Measurements from ENCODE around the gene SCART1. TPM values are rescaled to one million over a fixed set of nuclear protein-coding genes. Genes with fewer than 3 reads are reported as not detected.
"Not testable (repeated sequence)": the region's sequence is repeated elsewhere in the genome, so short reads cannot be mapped to it uniquely, and the experiment has no call there.

SCART1 gene
- polyA plus RNA-seq (ENCODE audit: low read depth in 6 of 6), result under 1 TPM in 1 of 6 donors, not detected in 5; 0.08 TPM

- no peak for ATAC-seq (ENCODE audit: low read depth in 2 of 2)
- DNase-seq, result no peak
- H3K36me3 Mint-ChIP-seq, result peaks cover 5 to 10% of the 10 kb centered on the region in 2 donors
- H3K4me1 Mint-ChIP-seq, result no peaks in the 10 kb centered on the region
- no peak within 1 kb of the TSS for H3K4me3 Mint-ChIP-seq
- peaks cover 0 to 7% (median 0%) of the 10 kb centered on the region in 3 donors for H3K27me3 Mint-ChIP-seq
- H3K27ac Mint-ChIP-seq, result peak within 1 kb of the TSS in 1 of 6 donors; percentile 74
- peaks cover 2 to 17% (median 7%) of the 10 kb centered on the region in 7 donors for H3K9me3 Mint-ChIP-seq
Observed at GRCh38 chr10:133453516-133454203, at the start of gene SCART1. Gene SCART1 (plus strand): TSS chr10:133453945. CDS start chr10:133453998, 53 bp downstream.

- Mint-ChIP-seq H3K27me3 (no peaks in the 10 kb centered on the region), H3K36me3 (peaks cover 35 to 53% of the 10 kb centered on the region in 2 donors), H3K9me3 (peaks cover 0 to 2% (median 0%) of the 10 kb centered on the region in 7 donors), H3K4me3 (peak overlapping the region in 1 of 8 donors; percentile 16), H3K27ac (peak overlapping the region in 3 of 6 donors; percentile 2 to 8 (median 5)), H3K4me1 (peaks cover 41 to 48% (median 43%) of the 10 kb centered on the region in 3 donors)
- DNase-seq (no peak), ATAC-seq (ENCODE audit: low read depth in 2 of 2) (no peak)
Observed at GRCh38 chr10:133405272-133405671, 48.5 kb upstream of the SCART1 start.

GRCh38 chr10:133405844-133406527 lies 47.8 kb upstream of the SCART1 start:
- H3K27ac Mint-ChIP-seq, result peak overlapping the region in 1 of 6 donors; percentile 8
- ATAC-seq (ENCODE audit: low read depth in 2 of 2) (no peak), DNase-seq (no peak)
- H3K4me3 Mint-ChIP-seq, result peak overlapping the region in 5 of 8 donors; percentile 16 to 71 (median 41)
- peaks cover 35 to 46% (median 36%) of the 10 kb centered on the region in 3 donors for H3K4me1 Mint-ChIP-seq
- H3K36me3 Mint-ChIP-seq, result peaks cover 40 to 60% of the 10 kb centered on the region in 2 donors
- H3K27me3 Mint-ChIP-seq, result no peaks in the 10 kb centered on the region
- peaks cover 0 to 4% (median 3%) of the 10 kb centered on the region in 7 donors for H3K9me3 Mint-ChIP-seq

- H3K27me3 Mint-ChIP-seq, result no peaks in the 10 kb centered on the region
- no peak for DNase-seq
- H3K27ac Mint-ChIP-seq, result peak overlapping the region in 2 of 6 donors; percentile 16 to 89
- no peak for ATAC-seq (ENCODE audit: low read depth in 2 of 2)
- H3K4me1 Mint-ChIP-seq, result peaks cover 4 to 25% (median 7%) of the 10 kb centered on the region in 3 donors
- peaks cover 63 to 74% of the 10 kb centered on the region in 2 donors for H3K36me3 Mint-ChIP-seq
- H3K4me3 Mint-ChIP-seq, result peak overlapping the region in 2 of 8 donors; percentile 48 to 53
- H3K9me3 Mint-ChIP-seq, result peaks cover 5 to 39% (median 27%) of the 10 kb centered on the region in 7 donors
Observed at GRCh38 chr10:133411523-133412380, 42.0 kb upstream of the SCART1 start.

DNA sequence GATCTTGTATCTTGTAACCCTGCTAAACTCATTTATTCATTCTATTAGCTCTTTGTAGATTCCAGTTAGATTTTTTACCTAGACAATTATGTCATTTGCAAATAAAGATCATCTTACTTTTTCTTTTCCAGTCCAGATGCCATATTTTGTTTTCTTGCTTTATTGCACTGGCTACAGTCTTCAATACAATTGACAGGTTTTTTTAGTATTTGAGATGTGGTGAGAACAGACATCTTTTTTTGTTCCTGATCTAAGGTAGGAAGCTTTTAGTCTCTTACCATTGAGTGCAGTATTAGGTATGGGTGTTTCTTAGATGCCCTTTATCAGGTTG lies 41.4 kb upstream of the SCART1 start:
- Mint-ChIP-seq H3K27me3 (no peaks in the 10 kb centered on the region), H3K36me3 (peaks cover 63 to 74% of the 10 kb centered on the region in 2 donors), H3K4me1 (peaks cover 0 to 25% (median under 1%) of the 10 kb centered on the region in 3 donors), H3K27ac (peak overlapping the region in 1 of 6 donors; percentile 89), H3K9me3 (peaks cover 5 to 39% (median 27%) of the 10 kb centered on the region in 7 donors), H3K4me3 (peak overlapping the region in 1 of 8 donors; percentile 48)
- DNase-seq, result no peak
- no peak for ATAC-seq (ENCODE audit: low read depth in 2 of 2)

GRCh38 chr10:133414401-133414800 lies 39.3 kb upstream of the SCART1 start:
- not testable (repeated sequence) for H3K27ac Mint-ChIP-seq; H3K4me3 Mint-ChIP-seq; ATAC-seq (ENCODE audit: low read depth in 2 of 2); H3K27me3 Mint-ChIP-seq; DNase-seq
- Mint-ChIP-seq H3K9me3 (peaks cover 5 to 38% (median 27%) of the 10 kb centered on the region in 7 donors), H3K4me1 (peaks cover 0 to 17% (median 0%) of the 10 kb centered on the region in 3 donors), H3K36me3 (peaks cover 46 to 58% of the 10 kb centered on the region in 2 donors)

DNA sequence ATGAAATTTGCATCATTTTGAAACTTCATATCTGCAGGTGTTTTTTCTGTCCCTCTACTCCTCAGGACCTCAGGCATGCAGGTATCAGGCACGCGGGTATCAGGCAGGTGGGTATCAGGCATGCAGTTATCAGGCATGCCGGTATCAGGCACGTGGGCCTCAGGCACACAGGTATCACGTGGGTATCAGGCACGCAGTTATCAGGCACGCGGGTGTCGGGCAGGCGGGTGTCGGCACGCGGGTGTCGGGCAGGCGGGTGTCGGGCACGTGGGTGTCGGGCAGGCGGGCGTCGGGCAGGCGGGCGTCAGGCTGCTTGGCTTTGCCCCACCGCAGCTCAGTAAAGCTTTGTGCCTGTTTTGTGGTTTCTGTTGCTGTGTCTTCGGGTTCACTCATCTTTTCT lies 38.0 kb upstream of the SCART1 start:
- peaks cover 5 to 37% (median 26%) of the 10 kb centered on the region in 7 donors for H3K9me3 Mint-ChIP-seq
- H3K36me3 Mint-ChIP-seq, result peaks cover 36 to 47% of the 10 kb centered on the region in 2 donors
- H3K27ac Mint-ChIP-seq, result peak overlapping the region in 3 of 6 donors; percentile 56 to 80 (median 70)
- ATAC-seq (ENCODE audit: low read depth in 2 of 2) (no peak), DNase-seq (no peak)
- no peak overlapping the region for H3K4me3 Mint-ChIP-seq
- no peaks in the 10 kb centered on the region for H3K27me3 Mint-ChIP-seq
- H3K4me1 Mint-ChIP-seq, result peaks cover 0 to 8% (median 4%) of the 10 kb centered on the region in 3 donors

- H3K4me3 Mint-ChIP-seq, result no peak overlapping the region
- no peaks in the 10 kb centered on the region for H3K27me3 Mint-ChIP-seq
- no peak overlapping the region for H3K27ac Mint-ChIP-seq
- DNase-seq (no peak), ATAC-seq (ENCODE audit: low read depth in 2 of 2) (no peak)
- H3K4me1 Mint-ChIP-seq, result peaks cover 6 to 10% (median 7%) of the 10 kb centered on the region in 3 donors
- H3K9me3 Mint-ChIP-seq, result peaks cover 0 to 13% (median 6%) of the 10 kb centered on the region in 7 donors
- H3K36me3 Mint-ChIP-seq, result peaks cover 13 to 23% of the 10 kb centered on the region in 2 donors
Observed at GRCh38 chr10:133418289-133418993, 35.3 kb upstream of the SCART1 start.

DNA sequence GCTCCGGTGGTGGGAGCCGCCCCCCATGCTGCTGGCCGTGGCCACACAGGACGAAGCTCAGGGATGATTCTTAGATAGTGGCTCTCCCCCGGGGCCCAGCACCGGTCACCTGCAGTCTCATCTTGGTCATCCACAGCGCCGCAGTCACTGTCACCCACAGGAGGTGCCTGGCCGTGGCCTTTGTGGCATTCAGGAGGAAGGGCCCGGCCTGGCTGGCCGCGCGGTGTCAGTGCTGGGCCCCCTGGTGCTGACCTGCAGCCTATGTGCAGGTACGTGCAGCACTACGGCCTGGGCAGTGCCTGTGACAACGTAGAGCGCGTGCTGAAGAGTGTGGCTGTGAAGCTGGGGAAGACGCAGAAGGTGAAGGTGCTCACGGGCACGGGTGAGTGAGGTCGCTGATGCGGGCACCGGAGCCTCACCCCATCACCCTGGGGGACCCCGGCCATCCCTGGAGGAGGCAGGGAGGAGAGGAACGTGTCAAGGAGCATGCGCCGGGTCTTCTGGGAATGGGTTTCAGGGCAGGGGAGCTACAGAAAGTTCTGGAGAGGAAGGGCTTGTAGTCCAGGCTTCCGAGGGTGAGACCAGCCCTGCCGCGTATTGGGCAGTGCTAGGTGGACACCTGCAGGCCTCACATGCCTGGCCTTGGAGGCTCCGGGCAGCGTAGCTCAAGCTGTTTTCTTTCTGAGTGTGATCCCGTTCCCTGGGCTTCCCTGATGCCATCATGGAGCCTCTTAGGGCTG lies 34.4 kb upstream of the SCART1 start:
- peaks cover 0 to 10% (median 4%) of the 10 kb centered on the region in 7 donors for H3K9me3 Mint-ChIP-seq

DNA sequence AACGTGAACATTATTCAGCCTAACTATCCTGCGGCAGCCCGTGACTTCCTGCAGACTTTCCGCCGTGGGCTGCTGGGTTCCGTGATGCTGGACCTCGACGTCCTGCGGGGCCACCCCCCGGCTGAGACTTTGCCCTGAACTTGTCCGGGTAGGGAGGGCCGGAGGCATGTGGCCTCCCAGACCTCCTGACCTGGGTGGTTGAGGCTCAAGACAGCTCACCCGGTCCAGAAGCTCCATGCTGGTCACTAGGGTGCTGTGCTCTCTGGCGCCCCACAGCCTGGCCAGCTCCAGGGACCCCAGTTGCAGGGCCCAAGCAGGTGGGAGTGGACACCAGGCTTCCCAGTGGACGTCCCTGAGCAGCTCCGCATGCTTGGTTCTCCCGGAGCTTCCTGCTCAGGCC lies 33.7 kb upstream of the SCART1 start:
- no peaks in the 10 kb centered on the region for H3K27me3 Mint-ChIP-seq
- H3K36me3 Mint-ChIP-seq, result peaks cover 9 to 17% of the 10 kb centered on the region in 2 donors
- H3K9me3 Mint-ChIP-seq, result peaks cover 0 to 9% (median 4%) of the 10 kb centered on the region in 7 donors
- no peak for ATAC-seq (ENCODE audit: low read depth in 2 of 2)
- H3K4me1 Mint-ChIP-seq, result peaks cover 6 to 10% (median 10%) of the 10 kb centered on the region in 3 donors
- no peak for DNase-seq
- no peak overlapping the region for H3K4me3 Mint-ChIP-seq
- H3K27ac Mint-ChIP-seq, result no peak overlapping the region

More for the DNA sequence above, 34.4 kb upstream of the SCART1 start:
- Mint-ChIP-seq H3K27me3 (no peaks in the 10 kb centered on the region), H3K27ac (peak overlapping the region in 1 of 6 donors; percentile 76), H3K4me3 (no peak overlapping the region), H3K36me3 (peaks cover 9 to 19% of the 10 kb centered on the region in 2 donors), H3K4me1 (peaks cover 6 to 10% (median 10%) of the 10 kb centered on the region in 3 donors)
- ATAC-seq (ENCODE audit: low read depth in 2 of 2) (no peak), DNase-seq (no peak)

DNA sequence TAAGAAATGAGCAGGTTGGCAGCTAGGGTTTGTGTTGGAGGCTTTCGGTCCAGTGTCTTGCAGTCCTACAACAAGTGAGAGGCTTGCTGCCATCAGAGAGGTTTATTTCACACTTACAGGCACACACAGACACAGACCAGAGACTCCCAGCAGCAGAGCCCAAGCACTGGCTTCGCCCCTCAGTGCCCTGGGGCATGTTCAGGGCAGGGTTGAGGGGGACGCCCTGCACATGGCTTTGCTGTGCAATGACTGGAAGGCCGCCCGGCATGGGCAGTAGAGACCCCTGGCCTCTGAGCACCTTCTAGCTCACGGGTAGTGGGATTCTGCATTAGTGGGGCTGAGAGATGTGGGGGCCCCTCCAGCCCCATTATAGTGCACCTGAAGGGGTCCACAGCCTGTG lies 33.2 kb upstream of the SCART1 start:
- peaks cover 6 to 10% (median 10%) of the 10 kb centered on the region in 3 donors for H3K4me1 Mint-ChIP-seq
- ATAC-seq (ENCODE audit: low read depth in 2 of 2) (no peak), DNase-seq (no peak)
- H3K36me3 Mint-ChIP-seq, result peaks cover 5 to 11% of the 10 kb centered on the region in 2 donors
- peaks cover 0 to 4% (median under 1%) of the 10 kb centered on the region in 7 donors for H3K9me3 Mint-ChIP-seq
- no peaks in the 10 kb centered on the region for H3K27me3 Mint-ChIP-seq
- peak overlapping the region in 1 of 6 donors; percentile 56 for H3K27ac Mint-ChIP-seq
- H3K4me3 Mint-ChIP-seq, result peak overlapping the region in 1 of 8 donors; percentile 15

All from naive B cell (primary cell).